HAP-1 (cell line): Measurements from ENCODE around the gene FITM2.
"Not testable (repeated sequence)": the region's sequence is repeated elsewhere in the genome, so short reads cannot be mapped to it uniquely, and the experiment has no call there.

Experiments used
- DNase-seq, 2 experiments: peaks; one replicate each; pipeline ENCODE4 v3.0.0-alpha.2; 2016 to 2020; ENCODE audit warnings: low spot score in 2 of 2
- H3K27me3 ChIP-seq: fragments of 250-450 bp; sonication (Bioruptor Pico); 2 replicates; pipeline ENCODE4 v1.5.1; 2020; ENCODE audit warnings: low read depth, mild to moderate bottlenecking, moderate library complexity
- H3K36me3 ChIP-seq: fragments of 250-450 bp; sonication (Bioruptor Pico); replicated peaks from 2 replicates; pipeline ENCODE4 v1.5.1; 2020; ENCODE audit warnings: mild to moderate bottlenecking
- H3K4me1 ChIP-seq: fragments of 250-450 bp; sonication (Bioruptor Pico); 2 replicates; pipeline ENCODE4 v1.5.1; 2020; ENCODE audit warnings: mild to moderate bottlenecking
- H3K4me3 ChIP-seq: fragments of 250-450 bp; sonication (Bioruptor Pico); 2 replicates; pipeline ENCODE4 v1.5.1; 2020; ENCODE audit warnings: mild to moderate bottlenecking, moderate library complexity
- H3K9me3 ChIP-seq: fragments of 250-450 bp; sonication (Bioruptor Pico); 2 replicates; pipeline ENCODE4 v1.5.1; 2020; ENCODE audit warnings: mild to moderate bottlenecking, moderate library complexity
- in situ Hi-C: fragments of 300-500 bp; cut with MboI; formaldehyde crosslinking; loops from 3 replicates; pipeline ENCODE4 v1.14.3; 2020; ENCODE audit warnings: low sequenced_read_pairs, inconsistent platforms, mixed read lengths

FITM2 gene

GRCh38 chr20:44314870-44315269, 3.9 kb upstream of the FITM2 start:
- in situ Hi-C loops, result loop anchor here (5.0 kb wide), 1 partner anchor 98 kb away; no protein-coding TSS in a partner anchor
- Histone ChIP-seq H3K36me3 (no peaks in the 10 kb centered on the region), H3K9me3 (no peaks in the 10 kb centered on the region), H3K4me1 (no peaks in the 10 kb centered on the region), H3K4me3 (no peak overlapping the region), H3K27me3 (no peaks in the 10 kb centered on the region; the same call in 1 of the 2 replicates)
- no peak for DNase-seq

- in situ Hi-C loops, result loop anchor here (5.0 kb wide), 1 partner anchor 93 kb away; no protein-coding TSS in a partner anchor
- no peak for DNase-seq
- Histone ChIP-seq H3K9me3 (no peaks in the 10 kb centered on the region), H3K27me3 (no peaks in the 10 kb centered on the region), H3K4me3 (peak overlapping the region; percentile 77), H3K4me1 (no peaks in the 10 kb centered on the region), H3K36me3 (no peaks in the 10 kb centered on the region)
Measured at GRCh38 chr20:44309763-44310663, 989 bp downstream of the FITM2 start.

GRCh38 chr20:44306927-44307326, 4.1 kb downstream of the FITM2 start:
- Histone ChIP-seq H3K27me3 (no peaks in the 10 kb centered on the region), H3K4me3 (no peak overlapping the region), H3K9me3 (no peaks in the 10 kb centered on the region), H3K4me1 (no peaks in the 10 kb centered on the region), H3K36me3 (no peaks in the 10 kb centered on the region)
- DNase-seq, result no peak
- in situ Hi-C loops, result no loop called here

GRCh38 chr20:44304383-44304782, 6.6 kb downstream of the FITM2 start:
- H3K9me3 ChIP-seq, result no peaks in the 10 kb centered on the region
- DNase-seq, result no peak
- H3K4me3 ChIP-seq, result no peak overlapping the region
- no peaks in the 10 kb centered on the region for H3K27me3 ChIP-seq
- in situ Hi-C loops, result no loop called here
- no peaks in the 10 kb centered on the region for H3K4me1 ChIP-seq
- H3K36me3 ChIP-seq, result no peaks in the 10 kb centered on the region

DNA sequence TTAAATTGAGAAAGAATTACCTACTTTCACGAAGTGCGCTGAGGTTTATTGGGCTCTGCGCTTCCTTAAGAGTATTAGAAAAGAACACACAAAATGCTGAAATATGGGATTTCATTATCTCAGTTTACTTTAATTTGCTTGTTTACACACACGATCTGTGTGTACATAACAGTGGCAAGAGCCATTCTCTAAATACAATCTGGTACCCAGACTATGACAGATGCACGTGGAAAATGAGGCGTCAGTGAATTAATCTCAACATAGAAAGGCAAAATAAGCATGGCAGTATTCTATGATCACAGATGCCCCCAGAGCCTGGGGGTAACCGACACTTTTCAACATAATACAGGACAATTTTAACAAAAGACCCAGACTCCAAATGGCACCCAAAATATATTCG, 8.3 kb downstream of the FITM2 start:
- Histone ChIP-seq H3K4me1 (no peaks in the 10 kb centered on the region), H3K36me3 (no peaks in the 10 kb centered on the region), H3K9me3 (no peaks in the 10 kb centered on the region), H3K4me3 (no peak overlapping the region), H3K27me3 (no peaks in the 10 kb centered on the region)
- DNase-seq, result no peak
- in situ Hi-C loops, result no loop called here

- Histone ChIP-seq H3K4me3 (no peak overlapping the region), H3K27me3 (no peaks in the 10 kb centered on the region), H3K4me1 (no peaks in the 10 kb centered on the region), H3K36me3 (no peaks in the 10 kb centered on the region), H3K9me3 (no peaks in the 10 kb centered on the region)
- DNase-seq, result no peak
- in situ Hi-C loops, result no loop called here
Measured at GRCh38 chr20:44302026-44302669, 8.9 kb downstream of the FITM2 start.

- in situ Hi-C loops, result no loop called here
- no peaks in the 10 kb centered on the region for H3K4me1 ChIP-seq
- H3K4me3 ChIP-seq, result no peak overlapping the region
- no peaks in the 10 kb centered on the region for H3K36me3 ChIP-seq
- DNase-seq, result no peak
- no peaks in the 10 kb centered on the region for H3K9me3 ChIP-seq
- no peaks in the 10 kb centered on the region for H3K27me3 ChIP-seq
Measured at GRCh38 chr20:44301285-44301684, 9.7 kb downstream of the FITM2 start.

DNA sequence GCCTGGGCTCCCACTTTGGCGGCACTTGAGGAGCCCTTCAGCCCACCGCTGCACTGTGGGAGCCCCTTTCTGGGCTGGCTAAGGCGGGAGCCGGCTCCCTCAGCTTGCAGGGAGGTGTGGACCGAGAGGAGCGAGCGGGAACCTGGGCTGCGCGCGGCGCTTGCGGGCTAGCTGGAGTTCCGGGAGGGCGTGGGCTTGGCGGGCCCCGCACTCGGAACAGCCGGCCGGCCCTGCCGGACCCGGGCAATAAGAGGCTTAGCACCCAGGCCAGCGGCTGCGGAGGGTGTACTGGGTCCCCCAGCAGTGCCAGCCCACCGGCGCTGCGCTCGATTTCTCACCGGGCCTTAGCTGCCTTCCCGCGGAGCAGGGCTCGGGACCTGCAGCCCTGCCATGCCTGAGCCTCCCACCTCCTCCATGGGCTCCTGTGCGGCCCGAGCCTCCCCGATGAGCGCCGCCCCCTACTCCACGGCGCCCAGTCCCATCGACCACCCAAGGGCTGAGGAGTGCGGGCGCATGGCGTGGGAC, 11.9 kb downstream of the FITM2 start:
- H3K4me1 ChIP-seq, in situ Hi-C loops, H3K36me3 ChIP-seq, DNase-seq, H3K27me3 ChIP-seq, H3K9me3 ChIP-seq, H3K4me3 ChIP-seq: not testable (repeated sequence)

DNA sequence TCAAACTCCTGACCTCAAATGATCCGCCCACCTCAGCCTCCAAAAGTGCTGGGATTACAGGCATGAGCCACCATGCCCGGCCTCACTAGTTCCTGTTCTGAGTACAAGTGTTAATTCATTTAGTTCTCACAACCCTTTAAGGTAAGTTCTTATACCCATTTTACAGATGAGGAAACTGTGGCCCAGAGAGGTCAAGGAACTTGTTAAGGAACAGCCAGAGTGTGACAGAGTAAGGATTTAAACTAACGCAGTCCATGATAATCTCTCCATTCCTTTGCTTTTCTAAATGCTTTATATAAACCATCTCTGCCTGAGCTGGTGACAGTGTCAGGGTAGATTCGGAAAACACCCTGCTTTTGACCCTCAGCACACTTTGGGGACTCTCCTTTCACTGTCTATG, 13.3 kb downstream of the FITM2 start:
- Histone ChIP-seq H3K4me1 (no peaks in the 10 kb centered on the region), H3K36me3 (no peaks in the 10 kb centered on the region), H3K27me3 (no peaks in the 10 kb centered on the region), H3K9me3 (no peaks in the 10 kb centered on the region), H3K4me3 (no peak overlapping the region)
- no peak for DNase-seq
- in situ Hi-C loops, result no loop called here

DNA sequence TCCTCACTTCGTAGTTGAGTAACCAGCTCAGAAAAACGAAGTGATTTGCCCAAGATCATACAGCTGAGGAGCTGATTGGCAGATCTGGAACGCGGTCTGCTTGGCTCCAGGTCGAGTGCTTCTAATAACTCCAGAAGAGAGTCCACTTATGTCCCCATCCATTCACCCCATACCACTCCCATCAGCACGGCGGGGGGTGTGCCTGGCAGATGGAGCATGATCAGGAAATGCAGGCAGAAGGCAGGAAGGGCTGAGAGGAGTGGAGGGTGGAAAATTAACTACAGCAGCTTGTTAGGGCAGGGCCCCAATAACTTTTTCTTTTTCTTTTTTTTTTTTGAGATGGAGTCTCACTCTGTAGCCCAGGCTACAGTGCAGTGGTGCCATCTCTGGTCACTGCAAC, 15.0 kb downstream of the FITM2 start:
- H3K27me3 ChIP-seq, result no peaks in the 10 kb centered on the region
- H3K36me3 ChIP-seq, result no peaks in the 10 kb centered on the region
- in situ Hi-C loops, result no loop called here
- H3K4me1 ChIP-seq, result no peaks in the 10 kb centered on the region
- no peak for DNase-seq
- no peak overlapping the region for H3K4me3 ChIP-seq
- no peaks in the 10 kb centered on the region for H3K9me3 ChIP-seq

DNA sequence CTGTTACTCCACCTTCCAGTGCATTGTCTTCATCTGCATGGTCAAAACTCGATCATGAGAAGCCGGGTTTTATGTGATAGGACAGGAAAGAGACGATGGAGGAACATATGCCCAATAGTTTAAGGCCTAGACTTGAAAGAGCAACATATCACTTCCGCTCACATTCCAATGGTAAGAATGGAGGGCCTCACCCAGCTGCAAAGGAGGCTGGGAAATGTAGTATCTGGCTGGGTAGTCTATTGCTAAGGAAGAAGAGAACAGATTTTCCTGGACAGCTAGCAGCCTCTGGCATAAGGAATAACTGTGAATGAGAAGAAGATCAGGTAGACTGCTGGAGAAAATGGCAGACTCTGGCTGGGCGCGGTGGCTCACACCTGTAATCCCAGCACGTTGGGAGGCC, 19.2 kb downstream of the FITM2 start:
- in situ Hi-C loops, result no loop called here
- DNase-seq, result no peak
- Histone ChIP-seq H3K4me3 (no peak overlapping the region), H3K27me3 (no peaks in the 10 kb centered on the region), H3K36me3 (no peaks in the 10 kb centered on the region), H3K9me3 (no peaks in the 10 kb centered on the region), H3K4me1 (no peaks in the 10 kb centered on the region)

DNA sequence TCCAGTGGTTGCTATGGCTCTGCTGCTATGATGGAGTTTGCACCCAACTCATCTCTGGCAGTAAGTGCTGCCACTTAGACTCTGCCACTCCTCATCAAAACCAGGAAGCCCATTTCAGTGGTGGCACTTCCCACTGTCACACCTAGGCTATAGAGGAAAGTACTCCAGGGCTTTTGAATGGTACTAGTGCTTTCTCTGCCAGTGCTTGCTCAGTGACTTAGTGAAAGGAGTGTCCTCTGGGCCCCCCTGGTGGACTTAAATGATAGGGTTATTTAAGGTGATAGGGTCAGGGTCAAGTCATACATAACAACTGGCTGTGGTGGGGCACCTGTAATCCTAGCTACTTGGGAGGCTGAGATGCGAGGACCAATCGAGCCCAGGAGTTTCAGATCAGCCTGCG, 22.8 kb downstream of the FITM2 start:
- Histone ChIP-seq H3K4me3 (no peak overlapping the region), H3K4me1 (no peaks in the 10 kb centered on the region), H3K27me3 (no peaks in the 10 kb centered on the region; the same call in 1 of the 2 replicates), H3K9me3 (no peaks in the 10 kb centered on the region), H3K36me3 (no peaks in the 10 kb centered on the region)
- no peak for DNase-seq
- in situ Hi-C loops, result no loop called here

DNA sequence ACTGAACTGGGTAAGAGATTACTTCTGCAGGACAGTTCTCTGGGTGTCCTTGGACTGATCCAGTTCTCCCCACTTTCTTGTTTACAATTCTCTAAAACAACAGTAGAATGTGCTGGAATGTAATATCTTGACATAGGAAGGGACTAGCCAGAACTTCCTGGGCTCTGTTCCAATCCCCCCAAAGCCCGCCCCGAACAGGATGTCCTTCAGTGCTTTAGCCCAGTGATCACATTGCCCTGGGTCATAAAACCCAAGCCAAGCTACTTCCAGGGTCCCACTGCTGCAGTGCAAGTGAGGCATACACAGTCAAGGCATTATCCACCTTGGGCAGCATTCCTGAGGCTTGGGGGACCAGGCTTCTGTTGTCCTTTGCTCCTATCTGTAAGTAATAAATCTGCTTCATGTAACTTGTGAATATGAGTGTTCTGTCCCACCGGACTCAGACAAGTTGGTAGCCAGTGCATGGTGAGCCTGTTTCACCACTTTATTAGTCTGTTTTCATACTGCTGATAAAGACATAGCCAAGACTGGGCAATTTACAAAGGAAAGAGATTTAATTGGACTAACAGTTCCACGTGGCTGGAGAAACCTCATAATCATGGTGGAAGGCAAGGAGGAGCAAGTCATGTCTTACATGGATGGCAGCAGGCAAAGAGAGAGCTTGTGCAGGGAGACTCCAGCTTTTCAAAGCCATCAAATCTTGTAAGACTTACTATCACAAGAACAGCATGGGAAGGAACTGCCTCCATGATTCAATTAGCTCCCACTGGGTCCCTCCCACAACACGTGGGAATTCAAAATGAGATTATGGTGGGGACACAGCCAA, 23.5 kb downstream of the FITM2 start:
- no peak for DNase-seq
- Histone ChIP-seq H3K4me1 (no peaks in the 10 kb centered on the region), H3K27me3 (no peaks in the 10 kb centered on the region; the same call in 1 of the 2 replicates), H3K36me3 (no peaks in the 10 kb centered on the region), H3K4me3 (no peak overlapping the region), H3K9me3 (no peaks in the 10 kb centered on the region)
- in situ Hi-C loops, result no loop called here
